Left lung (tissue), 10 donors: ENCODE results near the gene SREBF2. TPM values are rescaled to one million over a fixed set of nuclear protein-coding genes. Genes with fewer than 3 reads are reported as not detected.
A peak's percentile ranks its signal among the peaks of the same experiment; 100 is the strongest.

Experiments used
- ATAC-seq: fragments of 200-7000 bp; cut with Tn5 transposase; one replicate; pipeline ENCODE4 v1.9.1; 2020; ENCODE audit warnings: moderate library complexity
- DNase-seq, 4 donors: peaks; one replicate each; pipeline ENCODE4 v3.0.0-alpha.2; 2013 to 2020
- H3K27ac ChIP-seq, 2 donors: fragments of 200-600 bp; sonication (generic) in 1 of 2; one replicate each; pipeline versions ENCODE4 v1.5.0 to v1.8.0; 2020 to 2021
- H3K27me3 ChIP-seq, 2 donors: fragments of 200-600 bp; sonication (generic) in 1 of 2; one replicate each; pipeline versions ENCODE4 v1.5.0 to v1.8.0; 2020 to 2021
- H3K36me3 ChIP-seq, 2 donors: fragments of 200-600 bp; sonication (generic) in 1 of 2; one replicate each; pipeline versions ENCODE4 v1.5.0 to v1.8.0; 2020 to 2021
- H3K4me1 ChIP-seq, 2 donors: fragments of 200-600 bp; one replicate each; pipeline ENCODE4 v1.8.0; 2021
- H3K4me3 ChIP-seq, 2 donors: fragments of 200-600 bp; sonication (generic) in 1 of 2; one replicate each; pipeline versions ENCODE4 v1.5.0 to v1.8.0; 2020 to 2021; ENCODE audit warnings: mild to moderate bottlenecking in 1 of 2
- H3K9me3 ChIP-seq, 2 donors: fragments of 200-600 bp; sonication (generic) in 1 of 2; one replicate each; pipeline versions ENCODE4 v1.5.0 to v1.8.0; 2020 to 2021
- CTCF ChIP-seq, 2 donors: fragments of 200-600 bp; sonication (generic) in 1 of 2; IDR thresholded peaks; one replicate each; pipeline versions ENCODE4 v1.5.0 to v1.8.0; 2021; ENCODE audit warnings: antibody characterized with exemption in 2 of 2
- intact Hi-C, 2 donors: fragments of 100-400 bp; cut with DNase I; formaldehyde crosslinking; loops; one replicate each; pipeline versions ENCODE4 v1.11.2 to v1.14.2; 2022
- polyA plus RNA-seq, 6 donors: library from polyadenylated mRNA; unstranded; fragments of 120-200 nt; gene quantifications; one replicate each; pipeline ENCODE4 v1.2.1, GENCODE V29; 2013; ENCODE audit not compliant: insufficient read length in 6 of 6
- total RNA-seq, 2 donors: library from RNA; stranded (reverse); fragmentation: NEBNext Ultra II Directional; extraction: Animal tissue kit (Norgen Biotek cat#: 25700); gene quantifications; one replicate each; pipeline ENCODE4 v1.2.1, GENCODE V29; 2021
- donor health status: DM: no; HTN: yes; CAD: no.
- donor health status: DM: no; HTN: no; CAD: no.

SREBF2 gene
- total and polyA plus RNA-seq, 8 donors: 49.2 to 162 (median 75.7) TPM

- no peak for ATAC-seq
- H3K4me1 ChIP-seq: peaks cover 31 to 89% of the 10 kb centered on the region in 2 donors
- no peak for TF ChIP-seq CTCF (IDR thresholded peaks at IDR 0.05)
These were observed 12.7 kb downstream of the SREBF2 start for GRCh38 chr22:41845380-41846267.

GRCh38 chr22:41846268-41846987 lies 13.5 kb downstream of the SREBF2 start:
- Histone ChIP-seq H3K27ac (peak overlapping the region in 1 of 2 donors; percentile 13), H3K9me3 (no peaks in the 10 kb centered on the region), H3K27me3 (no peaks in the 10 kb centered on the region), H3K4me3 (no peak overlapping the region), H3K4me1 (peaks cover 25 to 80% of the 10 kb centered on the region in 2 donors), H3K36me3 (no peaks in the 10 kb centered on the region)
- intact Hi-C loops: no loop called here
- DNase-seq (no peak), ATAC-seq (no peak)
- no peak for TF ChIP-seq CTCF (IDR thresholded peaks at IDR 0.05)

More at GRCh38 chr22:41845380-41846267, 12.7 kb downstream of the SREBF2 start:
- Histone ChIP-seq H3K27me3 (no peaks in the 10 kb centered on the region), H3K27ac (peak overlapping the region; percentile 15 to 61), H3K36me3 (no peaks in the 10 kb centered on the region), H3K4me3 (no peak overlapping the region), H3K9me3 (no peaks in the 10 kb centered on the region)
- DNase-seq: no peak
- intact Hi-C loops: no loop called here

GRCh38 chr22:41847300-41847699 lies 14.4 kb downstream of the SREBF2 start:
- H3K36me3 ChIP-seq: no peaks in the 10 kb centered on the region
- intact Hi-C loops: no loop called here
- no peaks in the 10 kb centered on the region for H3K9me3 ChIP-seq
- no peak for ATAC-seq
- no peak overlapping the region for H3K4me3 ChIP-seq
- DNase-seq: no peak
- no peak overlapping the region for H3K27ac ChIP-seq
- TF ChIP-seq CTCF (IDR thresholded peaks at IDR 0.05): no peak
- H3K27me3 ChIP-seq: no peaks in the 10 kb centered on the region
- H3K4me1 ChIP-seq: peaks cover 19 to 73% of the 10 kb centered on the region in 2 donors

- no peaks in the 10 kb centered on the region for H3K36me3 ChIP-seq
- peaks cover 18 to 61% of the 10 kb centered on the region in 2 donors for H3K4me1 ChIP-seq
- no peak overlapping the region for H3K4me3 ChIP-seq
- no peaks in the 10 kb centered on the region for H3K27me3 ChIP-seq
- peak overlapping the region in 1 of 2 donors; percentile 47 for H3K27ac ChIP-seq
- intact Hi-C loops: no loop called here
- H3K9me3 ChIP-seq: no peaks in the 10 kb centered on the region
- DNase-seq (peak in 2 of 4 donors; percentile 84 to 86), ATAC-seq (peak; percentile 92)
- TF ChIP-seq CTCF (IDR thresholded peaks at IDR 0.05): no peak
These were observed 15.6 kb downstream of the SREBF2 start for GRCh38 chr22:41848468-41848867.

- no peak for DNase-seq
- intact Hi-C loops: no loop called here
- Histone ChIP-seq H3K9me3 (no peaks in the 10 kb centered on the region), H3K4me1 (peaks cover 0 to 48% of the 10 kb centered on the region in 2 donors), H3K27ac (peak overlapping the region in 1 of 2 donors; percentile 50), H3K4me3 (no peak overlapping the region), H3K36me3 (no peaks in the 10 kb centered on the region), H3K27me3 (no peaks in the 10 kb centered on the region)
- ATAC-seq: peak; percentile 55
- TF ChIP-seq CTCF (IDR thresholded peaks at IDR 0.05): no peak
These were observed 23.6 kb downstream of the SREBF2 start for GRCh38 chr22:41856469-41856868.
